GM12878 (cell line): Measurements from ENCODE around the gene KIF6. TPM values are rescaled to one million over a fixed set of nuclear protein-coding genes. Genes with fewer than 3 reads are reported as not detected.

Experiments used
- ATAC-seq: fragments of 200-7000 bp; cut with Tn5 transposase; 3 replicates; pipeline ENCODE4 v1.9.1; 2020; ENCODE audit warnings: mild to moderate bottlenecking, moderate library complexity
- BruUV-seq: library from RNA; stranded (reverse); fragments of 400-500 nt; replicated peaks from 2 replicates; lab custom pipeline; 2021; lab: Mats Ljungman, UMichigan
- CTCF ChIA-PET: fragments of 300-600 bp; sonication (Branson Sonifier 250); formaldehyde crosslinking; extraction: SDS; loops from one replicate; lab custom pipeline; 2021; ENCODE audit warnings: inconsistent platforms; lab: Yijun Ruan, JAX
- POLR2A ChIA-PET: fragments of 350-600 bp; formaldehyde crosslinking; extraction: SDS; loops from one replicate; lab custom pipeline; 2021; ENCODE audit warnings: inconsistent platforms; lab: Charles Lee
- RAD21 ChIA-PET: fragments of 300-600 bp; sonication (Branson Sonifier 250); formaldehyde crosslinking; loops from one replicate; lab custom pipeline; 2023; ENCODE audit warnings: antibody characterized with exemption; ENCODE audit not compliant: unreplicated experiment; lab: Charles Lee
- SMC1A ChIA-PET: fragments of 300-600 bp; sonication (Branson Sonifier 250); formaldehyde crosslinking; loops from one replicate; lab custom pipeline; 2023; ENCODE audit not compliant: unreplicated experiment, uncharacterized antibody; lab: Charles Lee
- DNase-seq: peaks from one replicate; pipeline ENCODE4 v3.0.0-alpha.2; 2011; ENCODE audit warnings: low read depth, low spot score
- FAIRE-seq: peaks from 3 replicates; lab custom pipeline; 2011; peaks lifted over from hg19 to GRCh38; lab: Jason Lieb, UNC
- H2AFZ ChIP-seq: 2 replicates; pipeline ENCODE4 v1.6.0; 2011; ENCODE audit warnings: low read depth, low read length, control low read depth; ENCODE audit not compliant: control insufficient read depth
- H3K27ac ChIP-seq: 2 replicates; pipeline ENCODE4 v1.5.1; 2011; ENCODE audit warnings: control low read depth; ENCODE audit not compliant: control insufficient read depth, insufficient read depth
- H3K27me3 ChIP-seq, 2 experiments: replicated peaks in 1 of 2; 2 replicates each; pipeline versions ENCODE4 v1.6.0 to v1.6.1; 2011; ENCODE audit warnings: low read length in 1 of 2; ENCODE audit not compliant: control insufficient read depth in 2 of 2, insufficient read depth in 2 of 2
- H3K36me3 ChIP-seq, 2 experiments: 2 replicates each; pipeline ENCODE4 v1.5.1; 2011; ENCODE audit warnings: low read length in 1 of 2; ENCODE audit not compliant: control insufficient read depth in 2 of 2, insufficient read depth in 2 of 2
- H3K4me1 ChIP-seq: 2 replicates; pipeline ENCODE4 v1.6.1; 2011; ENCODE audit warnings: mild to moderate bottlenecking, low read length, moderate library complexity, mixed read lengths; ENCODE audit not compliant: control insufficient read depth, insufficient read depth
- H3K4me2 ChIP-seq: 2 replicates; pipeline ENCODE4 v1.6.0; 2011; ENCODE audit warnings: control low read depth; ENCODE audit not compliant: control insufficient read depth, insufficient read depth
- H3K4me3 ChIP-seq: fragments of 200-600 bp; sonication (generic); 2 replicates; pipeline ENCODE4 v1.5.1; 2016
- H3K79me2 ChIP-seq: 2 replicates; pipeline ENCODE4 v1.6.0; 2011; ENCODE audit warnings: low read length; ENCODE audit not compliant: control insufficient read depth, insufficient read depth
- H3K9ac ChIP-seq: 2 replicates; pipeline ENCODE4 v1.8.0; 2011; ENCODE audit warnings: low read length, control low read depth, mixed read lengths; ENCODE audit not compliant: control insufficient read depth, insufficient read depth
- H3K9me3 ChIP-seq: replicated peaks from 3 replicates; pipeline ENCODE4 v1.5.1; 2011; ENCODE audit warnings: mild to moderate bottlenecking, low read length; ENCODE audit not compliant: control insufficient read depth, insufficient read depth
- H4K20me1 ChIP-seq: 2 replicates; pipeline ENCODE4 v1.6.0; 2011; ENCODE audit not compliant: control insufficient read depth, insufficient read depth
- ATF3 ChIP-seq: IDR thresholded peaks from 2 replicates; pipeline ENCODE4 v1.6.1; 2011; ENCODE audit warnings: low read depth, mild to moderate bottlenecking, low read length, moderate library complexity, borderline replicate concordance; ENCODE audit errors: extremely low read depth
- CBFB ChIP-seq: IDR thresholded peaks from 2 replicates; pipeline ENCODE4 v1.6.1; 2016; ENCODE audit warnings: antibody characterized with exemption, low read depth
- ETV6 ChIP-seq, 2 experiments: fragments of 450-650 bp in 1 of 2; IDR thresholded peaks in 1 of 2; conservative IDR thresholded peaks in 1 of 2; 2 replicates each; pipeline ENCODE4 v1.6.1; 2014; ENCODE audit warnings: antibody characterized with exemption in 1 of 2, borderline replicate concordance in 1 of 2, low read depth in 1 of 2, mild to moderate bottlenecking in 1 of 2, moderate library complexity in 1 of 2
- TCF3 ChIP-seq: IDR thresholded peaks from 2 replicates; pipeline ENCODE4 v1.6.1; 2012; ENCODE audit warnings: low read depth, mild to moderate bottlenecking, low read length, borderline replicate concordance; ENCODE audit not compliant: insufficient read depth
- WGBS: methylation state at CpG from one replicate; pipeline ENCODE4 v1.1.6; 2016; ENCODE audit warnings: low lambda C conversion rate; ENCODE audit not compliant: insufficient replicate concordance, insufficient coverage; ENCODE audit errors: missing lambda C conversion rate; 5-methylcytosine and 5-hydroxymethylcytosine counted together
- in situ Hi-C: fragments of 300-500 bp; cut with MboI; formaldehyde crosslinking; loops from 9 replicates; pipeline ENCODE4 v1.14.3; 2018; ENCODE audit warnings: mixed read lengths
- intact Hi-C: fragments of 100-400 bp; cut with micrococcal nuclease; formaldehyde crosslinking; loops from one replicate; pipeline ENCODE4 v1.14.2; 2022; ENCODE audit not compliant: unreplicated experiment
- polyA plus RNA-seq, 11 experiments: library from polyadenylated mRNA; depleted of rRNA in 4 of 11; unstranded in 6 of 11; stranded (reverse) in 5 of 11; fragments of >200 nt; fragmentation: Nextera tagmentation in 4 of 11; fragmentation: Illumina TruSeq in 1 of 11; extraction: Ambion mirVana in 4 of 11; extraction: Trizol in 1 of 11; gene quantifications; 1 replicate in 1 of 11; 2 replicates in 10 of 11; pipeline versions ENCODE4 v1.2.1 to v1.2.3, GENCODE V29; 2011 to 2016; ENCODE audit warnings: inconsistent platforms in 2 of 11, missing spikeins in 2 of 11, low read depth in 1 of 11
- total RNA-seq, 4 experiments: library from RNA; depleted of rRNA in 3 of 4; stranded (reverse); fragments of >200 nt in 3 of 4; fragmentation: Illumina TruSeq in 1 of 4; extraction: Trizol in 1 of 4; gene quantifications; 2 replicates each; pipeline versions ENCODE4 v1.2.1 to v1.2.3, GENCODE V29; 2013 to 2021

The KIF6 gene
- total and polyA plus RNA-seq, 10 of the 15 experiments (the other 5 are each of a cell fraction or from before 2014, with no cell fraction given), result 0.09 to 1.0 (median 0.28) TPM

- TF ChIP-seq ATF3 (no peak), CBFB (no peak), TCF3 (no peak)
Observed at GRCh38 chr6:39440039-39440426, 285.2 kb downstream of the KIF6 start (continued).

- RAD21 ChIA-PET, result no interaction called here
- H3K4me2 ChIP-seq, result no peak overlapping the region
- ATAC-seq, result no peak
- H3K4me1 ChIP-seq, result no peaks in the 10 kb centered on the region
- FAIRE-seq, result no peak
- no peaks in the 10 kb centered on the region for H3K36me3 ChIP-seq
- SMC1A ChIA-PET, result interaction anchor here (1.0 to 1.7 kb wide), 5 partner anchors 9 to 24 kb away, joined by 3 to 9 read pairs (median 3); no protein-coding TSS in a partner anchor
- H3K79me2 ChIP-seq, result no peaks in the 10 kb centered on the region
- H3K9me3 ChIP-seq, result no peaks in the 10 kb centered on the region
- no peaks in the 10 kb centered on the region for H4K20me1 ChIP-seq
- intact Hi-C loops (no loop called here), in situ Hi-C loops (no loop called here)
- DNase-seq, result no peak
- no peak overlapping the region for H3K27ac ChIP-seq
- POLR2A ChIA-PET, result no interaction called here
- 39% methylated on average over 8 of the region's 8 CpGs for WGBS
- no peak for TF ChIP-seq ETV6 (conservative IDR thresholded peaks at IDR 0.05 in 1 of 2, IDR thresholded peaks at IDR 0.05 in 1 of 2; ENCODE audit: borderline replicate concordance in 1 of 2, low read depth in 1 of 2)
- CTCF ChIA-PET, result interaction anchor here (1.1 to 1.6 kb wide), 2 partner anchors 10 to 12 kb away, joined by 3 to 7 read pairs; no protein-coding TSS in a partner anchor
- no peaks in the 10 kb centered on the region for H3K27me3 ChIP-seq
- no peak overlapping the region for H3K4me3 ChIP-seq
- BruUV-seq, result no TSS peak
- no peak overlapping the region for H2AFZ ChIP-seq
- no peak overlapping the region for H3K9ac ChIP-seq
Observed at GRCh38 chr6:39439342-39440038, 285.7 kb downstream of the KIF6 start.
